Panc1 (cell line): Measurements from ENCODE around the gene CDC5L.

Source experiments
- POLR2AphosphoS5 ChIP-seq: IDR thresholded peaks from 2 replicates; pipeline ENCODE4 v1.6.1; 2012; ENCODE audit warnings: mild to moderate bottlenecking, low read depth, low read length, moderate library complexity
- SIN3A ChIP-seq: IDR thresholded peaks from 2 replicates; pipeline ENCODE4 v1.6.1; 2012; ENCODE audit warnings: low read depth, mild to moderate bottlenecking, low read length, moderate library complexity, borderline replicate concordance; ENCODE audit not compliant: insufficient read depth
- TF ChIP-seq, protein P1 (sequence below): fragments of 450-650 bp; IDR thresholded peaks from 2 replicates; pipeline ENCODE4 v1.5.1; 2017; ENCODE audit warnings: mild to moderate bottlenecking
- TF ChIP-seq, protein P2 (sequence below), 2 experiments: IDR thresholded peaks; 2 replicates each; pipeline ENCODE4 v1.6.1; 2011 to 2012; ENCODE audit warnings: low read depth in 2 of 2, control low read depth in 1 of 2, low read length in 1 of 2, mild to moderate bottlenecking in 1 of 2, moderate library complexity in 1 of 2; ENCODE audit not compliant: insufficient read depth in 1 of 2

DNA sequence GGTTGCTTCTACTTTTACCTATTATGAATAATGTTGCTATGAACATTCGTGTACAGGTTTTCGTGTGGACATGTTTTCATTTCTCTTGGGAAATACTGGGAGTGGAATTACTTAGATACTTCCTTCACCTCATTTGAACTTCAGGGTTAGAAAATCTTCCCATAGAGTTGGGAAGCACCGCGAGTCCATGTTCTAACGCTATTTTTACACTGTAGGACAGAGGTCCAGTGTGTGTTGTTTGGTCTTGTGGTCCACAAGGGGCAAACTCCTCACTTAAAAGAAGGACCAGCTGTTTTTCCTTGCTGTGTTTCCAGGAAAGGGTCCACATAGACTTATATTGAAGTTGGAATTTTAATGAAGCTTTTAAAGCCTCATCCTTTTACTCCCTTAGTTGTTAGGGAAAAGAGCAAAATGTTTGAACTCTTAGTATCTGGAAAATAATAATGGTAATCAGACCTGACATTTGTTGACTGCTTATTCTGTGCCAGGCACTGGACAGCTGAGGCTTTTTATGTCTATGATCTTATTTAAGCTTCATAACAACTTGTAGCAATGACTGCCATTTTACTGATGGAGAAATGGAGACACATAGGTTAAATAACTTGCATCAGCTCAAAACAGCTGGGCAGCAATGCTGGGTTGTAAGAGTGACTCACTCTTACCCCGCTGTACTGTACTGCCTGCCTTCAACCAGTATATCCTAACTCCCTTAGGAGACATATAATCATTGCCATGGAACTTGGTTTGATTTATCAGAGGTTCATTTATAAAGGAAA is 52.0 kb downstream of the CDC5L start:
- TF ChIP-seq, protein P1, sequence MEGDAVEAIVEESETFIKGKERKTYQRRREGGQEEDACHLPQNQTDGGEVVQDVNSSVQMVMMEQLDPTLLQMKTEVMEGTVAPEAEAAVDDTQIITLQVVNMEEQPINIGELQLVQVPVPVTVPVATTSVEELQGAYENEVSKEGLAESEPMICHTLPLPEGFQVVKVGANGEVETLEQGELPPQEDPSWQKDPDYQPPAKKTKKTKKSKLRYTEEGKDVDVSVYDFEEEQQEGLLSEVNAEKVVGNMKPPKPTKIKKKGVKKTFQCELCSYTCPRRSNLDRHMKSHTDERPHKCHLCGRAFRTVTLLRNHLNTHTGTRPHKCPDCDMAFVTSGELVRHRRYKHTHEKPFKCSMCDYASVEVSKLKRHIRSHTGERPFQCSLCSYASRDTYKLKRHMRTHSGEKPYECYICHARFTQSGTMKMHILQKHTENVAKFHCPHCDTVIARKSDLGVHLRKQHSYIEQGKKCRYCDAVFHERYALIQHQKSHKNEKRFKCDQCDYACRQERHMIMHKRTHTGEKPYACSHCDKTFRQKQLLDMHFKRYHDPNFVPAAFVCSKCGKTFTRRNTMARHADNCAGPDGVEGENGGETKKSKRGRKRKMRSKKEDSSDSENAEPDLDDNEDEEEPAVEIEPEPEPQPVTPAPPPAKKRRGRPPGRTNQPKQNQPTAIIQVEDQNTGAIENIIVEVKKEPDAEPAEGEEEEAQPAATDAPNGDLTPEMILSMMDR = no peak
- TF ChIP-seq SIN3A (no peak), POLR2AphosphoS5 (no peak)
- TF ChIP-seq, protein P2, sequence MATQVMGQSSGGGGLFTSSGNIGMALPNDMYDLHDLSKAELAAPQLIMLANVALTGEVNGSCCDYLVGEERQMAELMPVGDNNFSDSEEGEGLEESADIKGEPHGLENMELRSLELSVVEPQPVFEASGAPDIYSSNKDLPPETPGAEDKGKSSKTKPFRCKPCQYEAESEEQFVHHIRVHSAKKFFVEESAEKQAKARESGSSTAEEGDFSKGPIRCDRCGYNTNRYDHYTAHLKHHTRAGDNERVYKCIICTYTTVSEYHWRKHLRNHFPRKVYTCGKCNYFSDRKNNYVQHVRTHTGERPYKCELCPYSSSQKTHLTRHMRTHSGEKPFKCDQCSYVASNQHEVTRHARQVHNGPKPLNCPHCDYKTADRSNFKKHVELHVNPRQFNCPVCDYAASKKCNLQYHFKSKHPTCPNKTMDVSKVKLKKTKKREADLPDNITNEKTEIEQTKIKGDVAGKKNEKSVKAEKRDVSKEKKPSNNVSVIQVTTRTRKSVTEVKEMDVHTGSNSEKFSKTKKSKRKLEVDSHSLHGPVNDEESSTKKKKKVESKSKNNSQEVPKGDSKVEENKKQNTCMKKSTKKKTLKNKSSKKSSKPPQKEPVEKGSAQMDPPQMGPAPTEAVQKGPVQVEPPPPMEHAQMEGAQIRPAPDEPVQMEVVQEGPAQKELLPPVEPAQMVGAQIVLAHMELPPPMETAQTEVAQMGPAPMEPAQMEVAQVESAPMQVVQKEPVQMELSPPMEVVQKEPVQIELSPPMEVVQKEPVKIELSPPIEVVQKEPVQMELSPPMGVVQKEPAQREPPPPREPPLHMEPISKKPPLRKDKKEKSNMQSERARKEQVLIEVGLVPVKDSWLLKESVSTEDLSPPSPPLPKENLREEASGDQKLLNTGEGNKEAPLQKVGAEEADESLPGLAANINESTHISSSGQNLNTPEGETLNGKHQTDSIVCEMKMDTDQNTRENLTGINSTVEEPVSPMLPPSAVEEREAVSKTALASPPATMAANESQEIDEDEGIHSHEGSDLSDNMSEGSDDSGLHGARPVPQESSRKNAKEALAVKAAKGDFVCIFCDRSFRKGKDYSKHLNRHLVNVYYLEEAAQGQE (IDR thresholded peaks at IDR 0.05; ENCODE audit: insufficient read depth in 1 of 2, low read depth in 2 of 2, low read length in 1 of 2) = no peak
